Brain microvascular endothelial cell (primary cell): ENCODE results near the gene EMC10.

Experiments used
- DNase-seq: peaks from one replicate; pipeline ENCODE4 v3.0.0-alpha.2; 2020
- H3K27ac ChIP-seq: fragments of 250-450 bp; sonication (Bioruptor Pico); 2 replicates; pipeline ENCODE4 v1.5.1; 2020; ENCODE audit warnings: mild to moderate bottlenecking, moderate library complexity
- H3K27me3 ChIP-seq: fragments of 250-450 bp; sonication (Bioruptor Pico); replicated peaks from 2 replicates; pipeline ENCODE4 v1.5.1; 2020; ENCODE audit warnings: mild to moderate bottlenecking
- H3K36me3 ChIP-seq: fragments of 250-450 bp; sonication (Bioruptor Pico); replicated peaks from 2 replicates; pipeline ENCODE4 v1.5.1; 2020; ENCODE audit warnings: mild to moderate bottlenecking
- H3K4me3 ChIP-seq: 2 replicates; pipeline ENCODE4 v1.5.1; 2011; ENCODE audit warnings: low read depth, mild to moderate bottlenecking, control low read depth, low read length, moderate library complexity
- in situ Hi-C: cut with HindIII; loops from 2 replicates; pipeline ENCODE4 v1.10.0; 2017; ENCODE audit warnings: low sequenced_read_pairs, low pct_ligation_motif_present
- TF ChIP-seq, protein P1 (sequence below): IDR thresholded peaks from 2 replicates; pipeline ENCODE4 v1.5.1; 2011; ENCODE audit warnings: low read depth, mild to moderate bottlenecking, moderate library complexity, low read length, control low read depth, inconsistent platforms; ENCODE audit errors: missing control alignments

EMC10 gene

GRCh38 chr19:50537769-50538230 is 61.5 kb downstream of the EMC10 start:
- H3K27me3 ChIP-seq, result peaks cover 2% of the 10 kb centered on the region
- H3K27ac ChIP-seq, result no peak overlapping the region
- in situ Hi-C loops, result no loop called here
- DNase-seq, result peak; percentile 85
- H3K36me3 ChIP-seq, result no peaks in the 10 kb centered on the region
- H3K4me3 ChIP-seq, result no peak overlapping the region
- TF ChIP-seq, protein P1, sequence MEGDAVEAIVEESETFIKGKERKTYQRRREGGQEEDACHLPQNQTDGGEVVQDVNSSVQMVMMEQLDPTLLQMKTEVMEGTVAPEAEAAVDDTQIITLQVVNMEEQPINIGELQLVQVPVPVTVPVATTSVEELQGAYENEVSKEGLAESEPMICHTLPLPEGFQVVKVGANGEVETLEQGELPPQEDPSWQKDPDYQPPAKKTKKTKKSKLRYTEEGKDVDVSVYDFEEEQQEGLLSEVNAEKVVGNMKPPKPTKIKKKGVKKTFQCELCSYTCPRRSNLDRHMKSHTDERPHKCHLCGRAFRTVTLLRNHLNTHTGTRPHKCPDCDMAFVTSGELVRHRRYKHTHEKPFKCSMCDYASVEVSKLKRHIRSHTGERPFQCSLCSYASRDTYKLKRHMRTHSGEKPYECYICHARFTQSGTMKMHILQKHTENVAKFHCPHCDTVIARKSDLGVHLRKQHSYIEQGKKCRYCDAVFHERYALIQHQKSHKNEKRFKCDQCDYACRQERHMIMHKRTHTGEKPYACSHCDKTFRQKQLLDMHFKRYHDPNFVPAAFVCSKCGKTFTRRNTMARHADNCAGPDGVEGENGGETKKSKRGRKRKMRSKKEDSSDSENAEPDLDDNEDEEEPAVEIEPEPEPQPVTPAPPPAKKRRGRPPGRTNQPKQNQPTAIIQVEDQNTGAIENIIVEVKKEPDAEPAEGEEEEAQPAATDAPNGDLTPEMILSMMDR, result peak; percentile 82
